Left ventricle myocardium inferior (tissue), 1 donor: ENCODE measurements around the gene NKAIN2. TPM values are rescaled to one million over a fixed set of nuclear protein-coding genes. Genes with fewer than 3 reads are reported as not detected.

ENCODE experiments used
- DNase-seq: peaks from one replicate; pipeline ENCODE4 v3.0.0-alpha.2; 2020
- H3K27ac ChIP-seq: fragments of 200-600 bp; replicated peaks from 2 replicates; pipeline ENCODE4 v1.8.0; 2021
- H3K27me3 ChIP-seq: fragments of 200-600 bp; 2 replicates; pipeline ENCODE4 v1.8.0; 2021; ENCODE audit warnings: low read depth
- H3K36me3 ChIP-seq: fragments of 200-600 bp; 2 replicates; pipeline ENCODE4 v1.8.0; 2021
- H3K4me1 ChIP-seq: fragments of 200-600 bp; 2 replicates; pipeline ENCODE4 v1.8.0; 2021
- H3K4me3 ChIP-seq: fragments of 200-600 bp; 2 replicates; pipeline ENCODE4 v1.8.0; 2021; ENCODE audit warnings: mild to moderate bottlenecking, moderate library complexity
- H3K9me3 ChIP-seq: fragments of 200-600 bp; replicated peaks from 2 replicates; pipeline ENCODE4 v1.8.0; 2021
- intact Hi-C: fragments of 100-400 bp; cut with micrococcal nuclease; formaldehyde crosslinking; loops from one replicate; pipeline ENCODE4 v1.11.0; 2022
- total RNA-seq: library from RNA; stranded (reverse); fragmentation: NEBNext Ultra II Directional; extraction: Animal tissue kit (Norgen Biotek cat#: 25700); gene quantifications from one replicate; pipeline ENCODE4 v1.2.1, GENCODE V29; 2021
- TF ChIP-seq, protein P1 (sequence below): fragments of 200-600 bp; IDR thresholded peaks from 2 replicates; pipeline ENCODE4 v1.8.0; 2021; ENCODE audit warnings: antibody characterized with exemption, mild to moderate bottlenecking, borderline replicate concordance
- donor health status: DM: no; HTN: yes; CAD: no; lungs with severe emphysema.

NKAIN2 gene
- total RNA-seq, 1 donor from 2014 or later = 0.22 TPM

GRCh38 chr6:124738482-124738881 lies 934.8 kb downstream of the NKAIN2 start:
- no peak for DNase-seq
- Histone ChIP-seq H3K4me1 (no peaks in the 10 kb centered on the region), H3K27ac (no peak overlapping the region), H3K4me3 (no peak overlapping the region), H3K27me3 (no peaks in the 10 kb centered on the region), H3K36me3 (no peaks in the 10 kb centered on the region), H3K9me3 (peaks cover 4% of the 10 kb centered on the region)
- intact Hi-C loops = no loop called here
- TF ChIP-seq, protein P1, sequence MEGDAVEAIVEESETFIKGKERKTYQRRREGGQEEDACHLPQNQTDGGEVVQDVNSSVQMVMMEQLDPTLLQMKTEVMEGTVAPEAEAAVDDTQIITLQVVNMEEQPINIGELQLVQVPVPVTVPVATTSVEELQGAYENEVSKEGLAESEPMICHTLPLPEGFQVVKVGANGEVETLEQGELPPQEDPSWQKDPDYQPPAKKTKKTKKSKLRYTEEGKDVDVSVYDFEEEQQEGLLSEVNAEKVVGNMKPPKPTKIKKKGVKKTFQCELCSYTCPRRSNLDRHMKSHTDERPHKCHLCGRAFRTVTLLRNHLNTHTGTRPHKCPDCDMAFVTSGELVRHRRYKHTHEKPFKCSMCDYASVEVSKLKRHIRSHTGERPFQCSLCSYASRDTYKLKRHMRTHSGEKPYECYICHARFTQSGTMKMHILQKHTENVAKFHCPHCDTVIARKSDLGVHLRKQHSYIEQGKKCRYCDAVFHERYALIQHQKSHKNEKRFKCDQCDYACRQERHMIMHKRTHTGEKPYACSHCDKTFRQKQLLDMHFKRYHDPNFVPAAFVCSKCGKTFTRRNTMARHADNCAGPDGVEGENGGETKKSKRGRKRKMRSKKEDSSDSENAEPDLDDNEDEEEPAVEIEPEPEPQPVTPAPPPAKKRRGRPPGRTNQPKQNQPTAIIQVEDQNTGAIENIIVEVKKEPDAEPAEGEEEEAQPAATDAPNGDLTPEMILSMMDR = no peak

GRCh38 chr6:124741341-124741740 lies 937.7 kb downstream of the NKAIN2 start:
- no peak overlapping the region for H3K27ac ChIP-seq
- TF ChIP-seq, protein P1 = no peak
- intact Hi-C loops = no loop called here

DNA sequence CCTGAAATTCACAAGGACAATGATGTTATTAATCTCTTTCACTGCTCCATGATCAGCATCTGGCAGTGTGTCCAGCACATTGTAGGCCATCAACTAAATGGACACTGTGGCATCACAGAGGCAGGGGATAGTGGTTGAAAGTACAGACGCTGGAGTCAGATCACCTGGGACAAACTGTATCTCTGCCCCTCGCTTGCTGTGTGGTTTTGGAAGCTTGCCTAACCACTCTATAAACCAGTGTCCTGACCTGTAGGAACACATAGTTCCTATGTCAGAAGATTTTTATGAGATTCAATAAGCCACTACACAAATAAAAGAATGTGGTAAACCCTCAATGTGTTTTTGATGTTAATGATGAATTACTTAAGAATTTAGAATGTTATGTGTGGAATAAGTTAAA lies 939.3 kb downstream of the NKAIN2 start:
- TF ChIP-seq, protein P1 = no peak
- Histone ChIP-seq H3K9me3 (no peaks in the 10 kb centered on the region), H3K4me3 (no peak overlapping the region), H3K36me3 (no peaks in the 10 kb centered on the region), H3K4me1 (no peaks in the 10 kb centered on the region), H3K27ac (no peak overlapping the region), H3K27me3 (no peaks in the 10 kb centered on the region)
- no peak for DNase-seq
- intact Hi-C loops = no loop called here

More at GRCh38 chr6:124741341-124741740, 937.7 kb downstream of the NKAIN2 start:
- Histone ChIP-seq H3K36me3 (no peaks in the 10 kb centered on the region), H3K27me3 (no peaks in the 10 kb centered on the region), H3K4me3 (no peak overlapping the region), H3K9me3 (no peaks in the 10 kb centered on the region), H3K4me1 (no peaks in the 10 kb centered on the region)
- no peak for DNase-seq

GRCh38 chr6:124743420-124743819 lies 939.8 kb downstream of the NKAIN2 start:
- no peaks in the 10 kb centered on the region for H3K4me1 ChIP-seq
- no peaks in the 10 kb centered on the region for H3K27me3 ChIP-seq
- no peak for DNase-seq
- TF ChIP-seq, protein P1 = no peak
- intact Hi-C loops = no loop called here
- no peaks in the 10 kb centered on the region for H3K36me3 ChIP-seq
- H3K9me3 ChIP-seq = no peaks in the 10 kb centered on the region
- H3K4me3 ChIP-seq = no peak overlapping the region
- no peak overlapping the region for H3K27ac ChIP-seq

DNA sequence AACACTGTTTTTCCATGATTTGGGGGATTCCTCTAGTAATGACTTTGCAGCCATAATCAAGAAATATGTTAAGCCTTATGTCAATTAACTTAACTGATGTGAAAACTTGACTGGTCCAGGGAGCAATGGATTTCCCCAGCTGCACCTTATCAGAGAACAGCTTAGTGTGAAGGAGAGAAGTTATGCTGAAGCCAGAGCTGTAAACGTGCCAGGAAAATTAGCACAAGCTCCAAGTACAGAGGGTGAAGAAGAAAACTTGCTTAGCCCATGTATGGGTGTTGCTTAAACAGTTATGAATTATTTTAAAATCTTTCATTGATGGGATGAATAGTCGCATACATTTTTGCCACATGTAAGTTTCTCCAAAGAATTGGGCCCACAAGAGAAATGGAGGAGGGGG lies 943.7 kb downstream of the NKAIN2 start:
- TF ChIP-seq, protein P1 = no peak
- intact Hi-C loops = no loop called here
- no peak overlapping the region for H3K27ac ChIP-seq
- peaks cover 4% of the 10 kb centered on the region for H3K27me3 ChIP-seq
- DNase-seq = no peak
- no peak overlapping the region for H3K4me3 ChIP-seq
- no peaks in the 10 kb centered on the region for H3K4me1 ChIP-seq
- no peaks in the 10 kb centered on the region for H3K9me3 ChIP-seq
- no peaks in the 10 kb centered on the region for H3K36me3 ChIP-seq

DNA sequence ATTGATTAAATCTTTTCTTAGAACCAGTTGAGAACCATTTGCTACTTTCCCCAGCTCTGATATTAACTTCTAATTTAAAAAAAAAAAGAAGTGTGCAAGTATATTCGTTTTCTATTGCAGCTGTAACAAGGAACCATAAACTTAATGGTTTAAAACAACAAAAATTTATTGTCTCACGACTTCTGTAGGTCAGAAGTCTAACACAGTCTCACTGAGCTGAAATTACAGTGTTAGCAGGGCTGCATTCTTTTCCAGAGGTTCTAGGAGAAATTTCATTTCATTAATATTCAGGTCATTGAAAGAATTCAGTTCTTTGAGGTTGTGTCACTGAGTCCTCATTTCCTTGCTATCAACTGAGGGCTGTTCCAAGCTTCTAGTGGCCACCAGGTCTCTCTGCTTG lies 945.1 kb downstream of the NKAIN2 start:
- H3K27ac ChIP-seq = no peak overlapping the region
- TF ChIP-seq, protein P1 = no peak
- DNase-seq = no peak
- no peak overlapping the region for H3K4me3 ChIP-seq
- H3K4me1 ChIP-seq = no peaks in the 10 kb centered on the region
- no peaks in the 10 kb centered on the region for H3K36me3 ChIP-seq
- H3K9me3 ChIP-seq = no peaks in the 10 kb centered on the region
- intact Hi-C loops = no loop called here
- H3K27me3 ChIP-seq = peaks cover 4% of the 10 kb centered on the region
